GM18909 (cell line): ENCODE results near the gene TEAD4.

Experiments
- ATAC-seq: cut with Tn5 transposase; IDR thresholded peaks from one replicate; pipeline ENCODE4 v1.9.1; 2021; ENCODE audit warnings: mild to moderate bottlenecking; ENCODE audit not compliant: unreplicated experiment, poor library complexity

TEAD4 gene

GRCh38 chr12:3020850-3021435, 61.7 kb downstream of the TEAD4 start:
- ATAC-seq = no peak

GRCh38 chr12:3022411-3022810, 63.2 kb downstream of the TEAD4 start:
- no peak for ATAC-seq

GRCh38 chr12:3022961-3023360, 63.8 kb downstream of the TEAD4 start:
- ATAC-seq = no peak

GRCh38 chr12:3028108-3028507, 68.9 kb downstream of the TEAD4 start:
- ATAC-seq = no peak

GRCh38 chr12:3030821-3031429, 71.7 kb downstream of the TEAD4 start:
- ATAC-seq = no peak

- no peak for ATAC-seq
These were observed 73.0 kb downstream of the TEAD4 start for GRCh38 chr12:3032161-3032560.

- no peak for ATAC-seq
These were observed 73.8 kb downstream of the TEAD4 start for GRCh38 chr12:3032770-3033538.

- ATAC-seq = no peak
These were observed 74.3 kb downstream of the TEAD4 start for GRCh38 chr12:3033539-3033867.

GRCh38 chr12:3034067-3034750, 75.0 kb downstream of the TEAD4 start:
- no peak for ATAC-seq

GRCh38 chr12:3035171-3035570, 76.0 kb downstream of the TEAD4 start:
- ATAC-seq = no peak

- ATAC-seq = no peak
These were observed 76.9 kb downstream of the TEAD4 start for GRCh38 chr12:3035815-3036702.

- no peak for ATAC-seq
These were observed 77.9 kb downstream of the TEAD4 start for GRCh38 chr12:3036901-3037600.

- no peak for ATAC-seq
These were observed 79.0 kb downstream of the TEAD4 start for GRCh38 chr12:3038166-3038565.

GRCh38 chr12:3038926-3039510, 79.8 kb downstream of the TEAD4 start:
- ATAC-seq = no peak

- ATAC-seq = no peak
These were observed 80.9 kb downstream of the TEAD4 start for GRCh38 chr12:3040026-3040656.

- no peak for ATAC-seq
These were observed 81.7 kb downstream of the TEAD4 start for GRCh38 chr12:3040663-3041544.

- peak; percentile 60 for ATAC-seq
These were observed 82.5 kb downstream of the TEAD4 start for GRCh38 chr12:3041558-3042164.
